ENCODE results near the gene CD163. TPM values are rescaled to one million over a fixed set of nuclear protein-coding genes. Genes with fewer than 3 reads are reported as not detected.
"Not testable (repeated sequence)": the region's sequence is repeated elsewhere in the genome, so short reads cannot be mapped to it uniquely, and the experiment has no call there.

CD163 gene
- not detected in 2 replicates for total RNA-seq (ENCODE audit: low replicate concordance)

- no peak for DNase-seq (ENCODE audit: low read depth)
- TF ChIP-seq, protein P1, sequence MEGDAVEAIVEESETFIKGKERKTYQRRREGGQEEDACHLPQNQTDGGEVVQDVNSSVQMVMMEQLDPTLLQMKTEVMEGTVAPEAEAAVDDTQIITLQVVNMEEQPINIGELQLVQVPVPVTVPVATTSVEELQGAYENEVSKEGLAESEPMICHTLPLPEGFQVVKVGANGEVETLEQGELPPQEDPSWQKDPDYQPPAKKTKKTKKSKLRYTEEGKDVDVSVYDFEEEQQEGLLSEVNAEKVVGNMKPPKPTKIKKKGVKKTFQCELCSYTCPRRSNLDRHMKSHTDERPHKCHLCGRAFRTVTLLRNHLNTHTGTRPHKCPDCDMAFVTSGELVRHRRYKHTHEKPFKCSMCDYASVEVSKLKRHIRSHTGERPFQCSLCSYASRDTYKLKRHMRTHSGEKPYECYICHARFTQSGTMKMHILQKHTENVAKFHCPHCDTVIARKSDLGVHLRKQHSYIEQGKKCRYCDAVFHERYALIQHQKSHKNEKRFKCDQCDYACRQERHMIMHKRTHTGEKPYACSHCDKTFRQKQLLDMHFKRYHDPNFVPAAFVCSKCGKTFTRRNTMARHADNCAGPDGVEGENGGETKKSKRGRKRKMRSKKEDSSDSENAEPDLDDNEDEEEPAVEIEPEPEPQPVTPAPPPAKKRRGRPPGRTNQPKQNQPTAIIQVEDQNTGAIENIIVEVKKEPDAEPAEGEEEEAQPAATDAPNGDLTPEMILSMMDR (IDR thresholded peaks at IDR 0.05; ENCODE audit: insufficient read depth, low read length), result no peak
Measured at GRCh38 chr12:7503686-7504415, at the start of gene CD163. Gene CD163, minus strand, starts transcription at chr12:7503777. Its CDS starts 87 bp downstream, at chr12:7503690.

GRCh38 chr12:7542813-7543212 is 39.2 kb upstream of the CD163 start:
- H3K4me3 ChIP-seq (ENCODE audit: low read depth, low read length), result no peak overlapping the region
- DNase-seq (ENCODE audit: low read depth), result peak; percentile 64
- TF ChIP-seq, protein P1 (IDR thresholded peaks at IDR 0.05; ENCODE audit: insufficient read depth, low read length), result no peak

More at GRCh38 chr12:7503686-7504415, at the start of gene CD163:
- no peak within 1 kb of the TSS for H3K4me3 ChIP-seq (ENCODE audit: low read depth, low read length)

- TF ChIP-seq, protein P1 (IDR thresholded peaks at IDR 0.05; ENCODE audit: insufficient read depth, low read length), result no peak
- H3K4me3 ChIP-seq (ENCODE audit: low read depth, low read length), result no peak overlapping the region
- DNase-seq (ENCODE audit: low read depth), result no peak
Measured at GRCh38 chr12:7542046-7542445, 38.5 kb upstream of the CD163 start.

DNA sequence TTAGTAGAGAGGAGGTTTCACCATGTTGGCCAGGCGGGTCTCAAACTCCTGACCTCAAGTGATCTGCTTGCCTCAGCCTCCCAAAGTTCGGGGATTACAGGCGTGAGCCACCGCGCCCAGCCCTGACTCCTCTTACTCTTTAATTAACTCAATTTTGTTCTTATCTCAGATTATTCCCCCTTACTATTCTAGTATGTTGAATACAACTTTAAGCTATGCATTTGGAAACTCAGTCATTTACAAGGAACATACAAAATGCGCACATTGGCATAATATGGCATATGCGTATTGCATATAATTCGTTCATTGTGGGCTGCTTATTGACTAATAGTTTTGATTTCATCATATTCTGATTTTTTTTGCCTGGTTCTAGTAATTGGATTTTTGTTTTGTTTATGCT is 10.8 kb upstream of the CD163 start:
- TF ChIP-seq, protein P1 (IDR thresholded peaks at IDR 0.05; ENCODE audit: insufficient read depth, low read length), result no peak
- no peak overlapping the region for H3K4me3 ChIP-seq (ENCODE audit: low read depth, low read length)
- no peak for DNase-seq (ENCODE audit: low read depth)

GRCh38 chr12:7512553-7512952 is 9.0 kb upstream of the CD163 start:
- DNase-seq (ENCODE audit: low read depth), result peak; percentile 90
- TF ChIP-seq, protein P1 (IDR thresholded peaks at IDR 0.05; ENCODE audit: insufficient read depth, low read length), result no peak
- H3K4me3 ChIP-seq (ENCODE audit: low read depth, low read length), result no peak overlapping the region

DNA sequence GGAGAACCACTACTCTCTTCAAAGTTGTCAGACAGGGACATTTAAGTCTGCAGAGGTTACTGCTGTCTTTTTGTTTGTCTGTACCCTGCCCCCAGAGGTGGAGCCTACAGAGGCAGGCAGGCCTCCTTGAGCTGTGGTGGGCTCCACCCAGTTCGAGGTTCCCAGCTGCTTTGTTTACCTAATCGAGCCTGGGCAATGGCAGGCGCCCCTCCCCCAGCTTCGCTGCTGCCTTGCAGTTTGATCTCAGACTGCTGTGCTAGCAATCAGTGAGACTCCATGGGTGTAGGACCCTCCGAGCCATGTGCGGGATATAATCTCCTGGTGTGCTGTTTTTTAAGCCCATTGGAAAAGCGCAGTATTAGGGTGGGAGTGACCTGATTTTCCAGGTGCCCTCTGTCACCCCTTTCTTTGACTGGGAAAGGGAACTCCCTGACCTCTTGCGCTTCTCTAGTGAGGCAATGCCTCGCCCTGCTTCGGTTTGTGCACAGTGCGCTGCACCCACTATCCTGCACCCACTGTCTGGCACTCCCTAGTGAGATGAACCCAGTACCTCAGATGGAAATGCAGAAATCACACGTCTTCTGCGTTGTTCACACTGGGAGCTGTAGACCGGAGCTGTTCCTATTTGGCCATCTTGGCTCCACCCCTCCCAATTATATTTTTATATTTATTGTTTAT is 6.4 kb upstream of the CD163 start:
- DNase-seq (ENCODE audit: low read depth); H3K4me3 ChIP-seq (ENCODE audit: low read depth, low read length): not testable (repeated sequence)

- TF ChIP-seq, protein P1 (IDR thresholded peaks at IDR 0.05; ENCODE audit: insufficient read depth, low read length), result no peak
- no peak for DNase-seq (ENCODE audit: low read depth)
- no peak overlapping the region for H3K4me3 ChIP-seq (ENCODE audit: low read depth, low read length)
Measured at GRCh38 chr12:7502612-7503011, 965 bp downstream of the CD163 start.

Data from fibroblast of the aortic adventitia (primary cell).